Esophagus muscularis mucosa (tissue), 3 donors: ENCODE results near the gene KIFBP.

ENCODE experiments used
- CTCF ChIP-seq, 3 experiments: fragments of 200-600 bp in 2 of 3; fragments of 450-650 bp in 1 of 3; sonication (generic) in 2 of 3; IDR thresholded peaks; one replicate each; pipeline ENCODE4 v1.5.1; 2017 to 2019; ENCODE audit warnings: antibody characterized with exemption in 3 of 3, mild to moderate bottlenecking in 2 of 3, moderate library complexity in 1 of 3
- POLR2A ChIP-seq: fragments of 450-650 bp; IDR thresholded peaks from one replicate; pipeline ENCODE4 v1.6.1; 2017; ENCODE audit warnings: antibody characterized with exemption, moderate library complexity, mild to moderate bottlenecking, low read depth

- TF ChIP-seq POLR2A (no peak), CTCF (IDR thresholded peaks at IDR 0.05) (no peak)
Measured at GRCh38 chr10:69055241-69055640, 66.6 kb downstream of the KIFBP start.
